Measurements from ENCODE around the gene FGGY.

The FGGY gene

GRCh38 chr1:59714966-59715365 is 418.1 kb downstream of the FGGY start:
- TF ChIP-seq, protein P1, sequence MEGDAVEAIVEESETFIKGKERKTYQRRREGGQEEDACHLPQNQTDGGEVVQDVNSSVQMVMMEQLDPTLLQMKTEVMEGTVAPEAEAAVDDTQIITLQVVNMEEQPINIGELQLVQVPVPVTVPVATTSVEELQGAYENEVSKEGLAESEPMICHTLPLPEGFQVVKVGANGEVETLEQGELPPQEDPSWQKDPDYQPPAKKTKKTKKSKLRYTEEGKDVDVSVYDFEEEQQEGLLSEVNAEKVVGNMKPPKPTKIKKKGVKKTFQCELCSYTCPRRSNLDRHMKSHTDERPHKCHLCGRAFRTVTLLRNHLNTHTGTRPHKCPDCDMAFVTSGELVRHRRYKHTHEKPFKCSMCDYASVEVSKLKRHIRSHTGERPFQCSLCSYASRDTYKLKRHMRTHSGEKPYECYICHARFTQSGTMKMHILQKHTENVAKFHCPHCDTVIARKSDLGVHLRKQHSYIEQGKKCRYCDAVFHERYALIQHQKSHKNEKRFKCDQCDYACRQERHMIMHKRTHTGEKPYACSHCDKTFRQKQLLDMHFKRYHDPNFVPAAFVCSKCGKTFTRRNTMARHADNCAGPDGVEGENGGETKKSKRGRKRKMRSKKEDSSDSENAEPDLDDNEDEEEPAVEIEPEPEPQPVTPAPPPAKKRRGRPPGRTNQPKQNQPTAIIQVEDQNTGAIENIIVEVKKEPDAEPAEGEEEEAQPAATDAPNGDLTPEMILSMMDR (IDR thresholded peaks at IDR 0.05; ENCODE audit: control insufficient read depth, insufficient read depth, low read depth, low read length, missing control alignments), result no peak
- no peak for DNase-seq (ENCODE audit: low read depth)
- H3K4me3 ChIP-seq (ENCODE audit: control insufficient read depth, low read depth, low read length), result no peak overlapping the region

DNA sequence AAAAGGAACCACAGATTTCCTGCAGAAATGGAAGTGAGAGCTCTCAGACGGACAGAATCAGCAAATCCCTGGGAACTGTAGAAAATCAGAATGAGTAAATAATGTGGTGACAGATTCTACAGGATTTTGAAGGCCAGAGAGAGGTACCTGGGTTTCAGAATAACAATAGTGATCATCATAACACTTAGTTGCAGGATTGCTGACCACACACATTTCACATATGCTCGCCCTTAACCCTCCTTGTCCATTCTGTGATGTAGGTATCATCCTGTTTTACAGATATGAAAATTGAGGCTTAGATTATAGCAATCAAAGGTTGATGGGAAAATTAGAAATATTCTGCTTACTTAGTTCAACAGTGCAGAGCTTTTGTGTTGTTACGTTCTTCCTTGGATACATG is 419.9 kb downstream of the FGGY start:
- no peak overlapping the region for H3K4me3 ChIP-seq (ENCODE audit: control insufficient read depth, low read depth, low read length)
- TF ChIP-seq, protein P1 (IDR thresholded peaks at IDR 0.05; ENCODE audit: control insufficient read depth, insufficient read depth, low read depth, low read length, missing control alignments), result no peak
- no peak for DNase-seq (ENCODE audit: low read depth)

- H3K4me3 ChIP-seq (ENCODE audit: control insufficient read depth, low read depth, low read length), result no peak overlapping the region
- TF ChIP-seq, protein P1 (IDR thresholded peaks at IDR 0.05; ENCODE audit: control insufficient read depth, insufficient read depth, low read depth, low read length, missing control alignments), result no peak
- no peak for DNase-seq (ENCODE audit: low read depth)
Measured at GRCh38 chr1:59718064-59718988, 421.4 kb downstream of the FGGY start.

GRCh38 chr1:59718989-59719360 is 422.1 kb downstream of the FGGY start:
- TF ChIP-seq, protein P1 (IDR thresholded peaks at IDR 0.05; ENCODE audit: control insufficient read depth, insufficient read depth, low read depth, low read length, missing control alignments), result no peak
- no peak overlapping the region for H3K4me3 ChIP-seq (ENCODE audit: control insufficient read depth, low read depth, low read length)
- DNase-seq (ENCODE audit: low read depth), result no peak

DNA sequence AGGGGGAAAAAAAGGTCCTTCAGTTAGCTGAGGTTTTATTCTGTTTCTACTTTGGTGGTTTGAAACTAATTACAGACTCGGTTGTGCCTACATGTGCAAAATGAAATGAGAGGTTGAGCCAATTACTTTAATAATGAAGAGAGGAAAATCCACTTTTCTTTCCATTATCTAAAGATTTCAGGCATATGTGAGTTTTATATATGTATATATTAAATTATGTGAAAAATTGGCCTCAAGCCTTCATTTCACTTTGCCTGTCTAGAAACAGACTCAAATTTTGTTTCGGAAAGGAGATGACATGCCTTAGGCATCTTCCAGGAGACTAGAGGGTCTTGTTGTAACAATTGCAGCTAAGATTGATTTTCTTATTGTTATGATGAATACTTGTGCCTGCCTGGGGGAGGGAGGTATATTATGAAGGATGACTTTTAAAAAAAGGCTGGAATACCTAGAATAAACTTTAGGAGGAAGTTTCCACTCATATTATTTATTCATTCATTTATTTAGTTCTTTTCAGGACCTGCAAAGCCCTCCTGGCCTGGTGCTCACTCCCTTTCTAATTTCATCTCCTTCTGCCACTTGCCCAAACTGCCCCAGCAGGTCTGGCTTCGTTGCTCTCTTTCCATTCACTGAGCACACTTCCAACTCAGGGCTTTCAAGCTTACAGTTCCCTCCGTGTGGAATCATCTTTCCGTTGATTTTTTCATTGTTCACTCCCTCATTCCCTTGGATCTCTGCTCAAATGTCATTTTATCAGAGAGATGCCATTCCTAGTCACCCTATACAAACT is 423.6 kb downstream of the FGGY start:
- TF ChIP-seq, protein P1 (IDR thresholded peaks at IDR 0.05; ENCODE audit: control insufficient read depth, insufficient read depth, low read depth, low read length, missing control alignments), result no peak
- no peak for DNase-seq (ENCODE audit: low read depth)
- no peak overlapping the region for H3K4me3 ChIP-seq (ENCODE audit: control insufficient read depth, low read depth, low read length)

- TF ChIP-seq, protein P1 (IDR thresholded peaks at IDR 0.05; ENCODE audit: control insufficient read depth, insufficient read depth, low read depth, low read length, missing control alignments), result no peak
- DNase-seq (ENCODE audit: low read depth), result peak; percentile 80
- no peak overlapping the region for H3K4me3 ChIP-seq (ENCODE audit: control insufficient read depth, low read depth, low read length)
Measured at GRCh38 chr1:59730302-59730701, 433.4 kb downstream of the FGGY start.
